ENCODE data around the gene RGS5.

RGS5 gene

GRCh38 chr1:163166886-163167555 lies 35.7 kb downstream of the RGS5 start:
- no peaks in the 10 kb centered on the region for H3K27me3 ChIP-seq (ENCODE audit: insufficient read depth, poor library complexity, severe bottlenecking)
- DNase-seq (ENCODE audit: low read depth in 1 of 2, low spot score in 1 of 2): peak in 1 of 2 experiments; percentile 7
- TF ChIP-seq GABPA (IDR thresholded peaks at IDR 0.05; ENCODE audit: low read depth): no peak
- TF ChIP-seq CTCF (IDR thresholded peaks at IDR 0.05; ENCODE audit: insufficient read depth, low read length): no peak
- no peak for TF ChIP-seq REST (IDR thresholded peaks at IDR 0.05; ENCODE audit: insufficient replicate concordance, low read depth)
- peak; percentile 80 for TF ChIP-seq SPI1 (IDR thresholded peaks at IDR 0.05; ENCODE audit: borderline replicate concordance, low read depth)
- H3K27ac ChIP-seq (replicated peaks): no peak overlapping the region
- no peak overlapping the region for H3K4me3 ChIP-seq (replicated peaks; ENCODE audit: insufficient read depth, low read length)

GRCh38 chr1:163165119-163165518 lies 37.6 kb downstream of the RGS5 start:
- Histone ChIP-seq H3K4me3 (replicated peaks; ENCODE audit: insufficient read depth, low read length) (no peak overlapping the region), H3K27me3 (ENCODE audit: insufficient read depth, poor library complexity, severe bottlenecking) (no peaks in the 10 kb centered on the region), H3K27ac (replicated peaks) (no peak overlapping the region)
- DNase-seq (ENCODE audit: low read depth in 1 of 2, low spot score in 1 of 2): no peak
- TF ChIP-seq SPI1 (IDR thresholded peaks at IDR 0.05; ENCODE audit: borderline replicate concordance, low read depth): no peak
- no peak for TF ChIP-seq GABPA (IDR thresholded peaks at IDR 0.05; ENCODE audit: low read depth)
- no peak for TF ChIP-seq CTCF (IDR thresholded peaks at IDR 0.05; ENCODE audit: insufficient read depth, low read length)
- TF ChIP-seq POLR2AphosphoS5 (IDR thresholded peaks at IDR 0.05; ENCODE audit: low read depth): no peak
- no peak for TF ChIP-seq REST (IDR thresholded peaks at IDR 0.05; ENCODE audit: insufficient replicate concordance, low read depth)

- Histone ChIP-seq H3K4me3 (replicated peaks; ENCODE audit: insufficient read depth, low read length) (no peak overlapping the region), H3K27ac (replicated peaks) (no peak overlapping the region), H3K27me3 (ENCODE audit: insufficient read depth, poor library complexity, severe bottlenecking) (no peaks in the 10 kb centered on the region)
- DNase-seq (ENCODE audit: low read depth in 1 of 2, low spot score in 1 of 2): no peak
- TF ChIP-seq SPI1 (IDR thresholded peaks at IDR 0.05; ENCODE audit: borderline replicate concordance, low read depth) (no peak), POLR2AphosphoS5 (IDR thresholded peaks at IDR 0.05; ENCODE audit: low read depth) (no peak), REST (IDR thresholded peaks at IDR 0.05; ENCODE audit: insufficient replicate concordance, low read depth) (no peak)
Observed at GRCh38 chr1:163163881-163164582, 38.7 kb downstream of the RGS5 start.

Measured in HL-60 (cell line).